Effector CD4-positive, alpha-beta T cell (primary cell): Measurements from ENCODE around the gene SEMA4D.

Experiments
- DNase-seq: peaks from one replicate; pipeline ENCODE4 v3.0.0-alpha.2; 2020

The SEMA4D gene

GRCh38 chr9:89364666-89365531, 133.0 kb downstream of the SEMA4D start:
- no peak for DNase-seq

GRCh38 chr9:89363921-89364665, 133.8 kb downstream of the SEMA4D start:
- DNase-seq: no peak

- DNase-seq: no peak
Observed at GRCh38 chr9:89363311-89363670, 134.6 kb downstream of the SEMA4D start.

- DNase-seq: no peak
Observed at GRCh38 chr9:89362647-89363310, 135.1 kb downstream of the SEMA4D start.

GRCh38 chr9:89361816-89362646, 135.9 kb downstream of the SEMA4D start:
- no peak for DNase-seq

- DNase-seq: no peak
Observed at GRCh38 chr9:89361031-89361430, 136.9 kb downstream of the SEMA4D start.

- no peak for DNase-seq
Observed at GRCh38 chr9:89360465-89360864, 137.4 kb downstream of the SEMA4D start.

GRCh38 chr9:89359751-89360261, 138.1 kb downstream of the SEMA4D start:
- no peak for DNase-seq

GRCh38 chr9:89358985-89359384, 138.9 kb downstream of the SEMA4D start:
- no peak for DNase-seq

- no peak for DNase-seq
Observed at GRCh38 chr9:89358376-89358916, 139.5 kb downstream of the SEMA4D start.

GRCh38 chr9:89357331-89358197, 140.3 kb downstream of the SEMA4D start:
- DNase-seq: no peak

- DNase-seq: no peak
Observed at GRCh38 chr9:89356782-89357181, 141.1 kb downstream of the SEMA4D start.

GRCh38 chr9:89354471-89354870, 143.4 kb downstream of the SEMA4D start:
- no peak for DNase-seq

GRCh38 chr9:89353989-89354388, 143.9 kb downstream of the SEMA4D start:
- no peak for DNase-seq

GRCh38 chr9:89352874-89353649, 144.9 kb downstream of the SEMA4D start:
- DNase-seq: no peak

- no peak for DNase-seq
Observed at GRCh38 chr9:89352451-89352850, 145.5 kb downstream of the SEMA4D start.

GRCh38 chr9:89351584-89352300, 146.2 kb downstream of the SEMA4D start:
- DNase-seq: no peak

- no peak for DNase-seq
Observed at GRCh38 chr9:89350988-89351557, 146.8 kb downstream of the SEMA4D start.

GRCh38 chr9:89349607-89350006, 148.3 kb downstream of the SEMA4D start:
- DNase-seq: no peak
